Skin of body (tissue), 3 donors: ENCODE data around the gene ZNF541. TPM values are rescaled to one million over a fixed set of nuclear protein-coding genes. Genes with fewer than 3 reads are reported as not detected.

Source experiments
- DNase-seq: peaks from one replicate; lab custom pipeline; 2025; lab: John Stamatoyannopoulos, UW
- small RNA-seq: library from RNA; depleted of rRNA; stranded (forward); fragments of <200 nt; gene quantifications from one replicate; pipeline ENCODE3, GENCODE V24; 2014; ENCODE audit warnings: low replicate concordance
- total RNA-seq: library from RNA; depleted of rRNA; stranded (reverse); fragments of >200 nt; gene quantifications from one replicate; pipeline ENCODE4 v1.2.3, GENCODE V29; 2014

The ZNF541 gene
- total RNA-seq, 1 donor from 2014 or later = 0.10 TPM

DNA sequence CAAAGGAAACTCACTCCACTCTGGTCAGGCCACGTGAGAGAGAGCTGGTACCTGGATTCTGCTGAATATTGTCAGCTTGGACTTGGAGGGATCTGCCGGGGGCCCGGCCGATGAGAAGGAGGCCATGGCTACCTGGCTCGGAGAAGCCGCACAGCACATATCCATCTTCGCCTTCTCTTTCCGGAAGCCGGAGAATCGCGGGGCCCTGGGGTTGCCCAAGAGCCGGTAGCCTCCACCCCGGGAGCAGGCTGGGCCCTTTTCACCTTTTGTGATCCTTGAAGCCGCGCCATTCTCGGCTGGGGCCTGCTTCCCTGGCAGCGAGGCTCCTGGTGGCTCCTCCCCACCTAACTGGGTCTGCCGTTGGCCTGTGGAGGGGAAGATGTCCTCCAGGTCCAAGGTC lies 28.9 kb downstream of the ZNF541 start:
- no peak for DNase-seq

DNA sequence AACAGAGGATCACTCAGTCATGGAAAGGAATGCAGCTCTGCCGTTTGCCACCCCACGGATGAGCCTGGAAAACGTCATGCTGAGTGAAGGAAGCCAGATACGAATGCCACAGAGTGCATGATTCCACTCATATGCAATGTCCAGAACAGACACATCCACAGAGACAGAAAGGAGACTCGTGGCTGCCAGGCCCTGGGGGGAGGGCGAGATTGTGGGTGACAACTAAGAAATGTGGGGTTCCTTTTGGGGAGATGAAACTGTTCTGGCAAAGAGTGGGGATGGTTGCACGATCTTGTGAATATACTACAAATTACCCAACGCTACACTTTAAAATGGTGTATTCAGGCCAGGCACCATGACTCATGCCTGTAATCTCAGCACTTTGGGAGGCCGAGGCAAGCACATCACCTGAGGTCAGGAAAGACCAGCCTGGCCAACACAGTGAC lies 30.9 kb downstream of the ZNF541 start:
- no peak for DNase-seq

- no peak for DNase-seq
Measured at GRCh38 chr19:47541518-47541917, 31.4 kb downstream of the ZNF541 start.

DNA sequence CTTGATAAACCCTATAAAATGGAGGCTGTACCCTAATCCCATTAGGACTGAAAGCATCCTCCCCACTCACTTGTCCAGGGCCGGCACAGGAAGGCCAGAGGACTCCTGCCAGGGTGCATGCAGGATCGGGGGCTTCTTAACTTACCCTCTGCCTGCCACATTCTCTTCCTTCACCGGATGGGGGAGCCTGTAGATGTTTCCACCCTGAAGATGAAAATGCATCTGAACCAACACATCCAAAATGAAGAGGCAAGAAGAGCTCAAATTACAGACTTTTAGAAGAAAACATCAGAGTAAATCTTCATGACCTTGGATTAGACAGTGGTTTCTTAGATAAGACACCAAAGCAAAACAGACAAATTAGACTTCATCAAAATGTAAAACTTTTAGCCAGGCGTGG lies 32.2 kb downstream of the ZNF541 start:
- no peak for DNase-seq

DNA sequence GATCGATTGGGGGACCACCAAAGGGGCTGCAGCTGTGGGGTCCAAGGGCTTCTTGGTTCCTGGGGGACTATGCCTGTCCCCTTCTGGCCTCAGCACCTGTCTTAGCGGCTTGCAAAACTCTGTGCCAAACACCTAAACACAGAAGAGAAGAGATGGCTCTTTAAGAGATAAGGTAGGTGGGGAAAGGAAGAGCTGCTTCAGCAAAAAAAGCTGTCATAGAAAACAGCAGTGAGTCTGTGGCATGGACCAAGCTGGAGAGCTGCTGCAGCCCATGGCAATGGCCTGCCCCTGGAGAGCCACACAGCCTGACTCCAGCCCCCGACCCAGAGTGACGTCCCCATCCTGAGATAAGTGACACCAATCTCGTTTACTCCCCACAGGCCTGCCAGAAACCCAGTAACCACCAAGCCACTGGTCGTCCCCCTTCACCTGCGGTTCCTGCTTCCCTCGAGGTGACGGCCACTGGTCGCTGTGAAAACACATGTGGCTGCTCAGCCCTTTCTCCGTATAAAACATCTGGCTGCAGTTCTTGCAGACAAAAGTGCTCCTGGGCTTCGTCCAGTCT lies 33.1 kb downstream of the ZNF541 start:
- no peak for DNase-seq

- DNase-seq = no peak
Measured at GRCh38 chr19:47538812-47539211, 34.1 kb downstream of the ZNF541 start.

GRCh38 chr19:47537493-47537892 lies 35.5 kb downstream of the ZNF541 start:
- DNase-seq = no peak

DNA sequence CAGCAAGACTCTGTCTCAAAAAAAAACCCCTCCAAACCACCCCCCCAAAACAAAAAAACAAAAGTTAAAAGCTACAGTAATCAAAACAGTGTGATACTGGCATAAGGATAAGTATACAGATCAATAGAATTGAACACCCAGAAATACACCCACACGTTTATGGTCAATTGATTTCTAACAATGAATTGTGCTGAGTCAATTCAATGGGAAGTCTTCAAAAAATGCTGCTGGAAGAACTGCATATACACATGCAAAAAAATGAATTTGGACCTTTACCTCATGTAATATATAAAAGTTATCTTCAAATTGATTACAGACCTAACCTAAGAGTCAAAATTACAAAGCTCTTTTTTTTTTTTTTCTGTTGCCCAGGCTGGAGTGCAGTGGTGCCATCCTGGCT lies 38.3 kb downstream of the ZNF541 start:
- DNase-seq = no peak

DNA sequence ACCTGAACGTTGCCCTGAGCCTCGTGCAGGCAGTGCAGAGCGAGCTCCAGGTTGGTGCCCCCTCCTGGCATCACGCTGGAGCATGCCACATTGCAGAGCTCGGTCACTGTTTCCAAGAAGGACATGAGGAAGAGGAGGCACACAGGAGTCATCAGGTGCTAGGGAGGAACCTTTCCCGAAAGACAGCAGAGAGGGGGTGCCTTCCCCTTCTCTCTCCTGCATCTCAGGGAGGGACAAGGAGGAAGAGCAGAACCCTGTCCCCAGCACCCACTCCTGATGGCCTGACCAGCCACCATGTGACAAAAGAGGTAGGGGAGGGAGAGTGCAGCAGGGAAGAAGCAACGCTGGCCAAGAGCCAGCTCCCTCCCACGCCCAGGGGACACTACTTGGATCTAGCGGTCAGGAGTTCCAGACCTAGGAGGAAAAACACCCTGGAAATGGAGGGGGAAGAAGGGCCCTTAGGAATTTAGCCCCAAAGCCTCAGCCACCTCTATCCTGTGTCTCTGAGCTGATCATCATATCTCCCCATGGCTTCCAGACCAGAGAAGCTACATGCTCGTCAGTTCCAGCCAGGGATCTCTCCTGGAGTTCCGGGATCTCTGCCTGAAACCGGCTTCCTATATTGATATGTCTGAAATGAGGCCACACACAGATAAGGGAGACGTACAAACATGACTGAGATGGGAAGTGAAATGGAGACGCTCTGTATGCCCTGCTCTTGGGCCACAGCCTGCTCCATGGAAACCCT lies 41.1 kb downstream of the ZNF541 start:
- no peak for DNase-seq

- DNase-seq = no peak
Measured at GRCh38 chr19:47529018-47529742, 43.8 kb downstream of the ZNF541 start.

GRCh38 chr19:47526798-47527197 lies 46.1 kb downstream of the ZNF541 start:
- no peak for DNase-seq

- no peak for DNase-seq
Measured at GRCh38 chr19:47523473-47523872, 49.5 kb downstream of the ZNF541 start.

Small RNA genes lying within 50 kb of the gene (small RNA-seq; reads per million reads assigned to genes)
- gene RN7SL322P = not detected

Other genes with a start within 250 kb of the ZNF541 start
- 1.2 TPM for gene C5AR2, start 241.0 kb downstream of the ZNF541 start, total RNA-seq
- 8.1 TPM for gene DHX34, start 223.8 kb downstream of the ZNF541 start, total RNA-seq
- gene MEIS3, start 153.6 kb downstream of the ZNF541 start, total RNA-seq = 12.8 TPM
- gene SLC8A2, start 101.3 kb downstream of the ZNF541 start, total RNA-seq = 0.39 TPM
- gene KPTN, start 88.9 kb downstream of the ZNF541 start, total RNA-seq = 4.4 TPM
- gene NAPA, start 58.1 kb downstream of the ZNF541 start, total RNA-seq = 52.5 TPM
- 3.9 TPM for gene BICRA, start 36.0 kb upstream of the ZNF541 start, total RNA-seq
- gene EHD2, start 140.3 kb upstream of the ZNF541 start, total RNA-seq = 63.9 TPM
- 103 TPM for gene NOP53, start 172.4 kb upstream of the ZNF541 start, total RNA-seq
- 169 TPM for gene SELENOW, start 205.6 kb upstream of the ZNF541 start, total RNA-seq
- gene TPRX1, start 231.4 kb upstream of the ZNF541 start, total RNA-seq = not detected
- not detected for gene CRX, start 248.8 kb upstream of the ZNF541 start, total RNA-seq